Right kidney (tissue), 1 donor: Measurements from ENCODE around the gene KIF26A.

Source experiments
- DNase-seq: peaks from one replicate; pipeline ENCODE4 v3.0.0-alpha.2; 2016

KIF26A gene

DNA sequence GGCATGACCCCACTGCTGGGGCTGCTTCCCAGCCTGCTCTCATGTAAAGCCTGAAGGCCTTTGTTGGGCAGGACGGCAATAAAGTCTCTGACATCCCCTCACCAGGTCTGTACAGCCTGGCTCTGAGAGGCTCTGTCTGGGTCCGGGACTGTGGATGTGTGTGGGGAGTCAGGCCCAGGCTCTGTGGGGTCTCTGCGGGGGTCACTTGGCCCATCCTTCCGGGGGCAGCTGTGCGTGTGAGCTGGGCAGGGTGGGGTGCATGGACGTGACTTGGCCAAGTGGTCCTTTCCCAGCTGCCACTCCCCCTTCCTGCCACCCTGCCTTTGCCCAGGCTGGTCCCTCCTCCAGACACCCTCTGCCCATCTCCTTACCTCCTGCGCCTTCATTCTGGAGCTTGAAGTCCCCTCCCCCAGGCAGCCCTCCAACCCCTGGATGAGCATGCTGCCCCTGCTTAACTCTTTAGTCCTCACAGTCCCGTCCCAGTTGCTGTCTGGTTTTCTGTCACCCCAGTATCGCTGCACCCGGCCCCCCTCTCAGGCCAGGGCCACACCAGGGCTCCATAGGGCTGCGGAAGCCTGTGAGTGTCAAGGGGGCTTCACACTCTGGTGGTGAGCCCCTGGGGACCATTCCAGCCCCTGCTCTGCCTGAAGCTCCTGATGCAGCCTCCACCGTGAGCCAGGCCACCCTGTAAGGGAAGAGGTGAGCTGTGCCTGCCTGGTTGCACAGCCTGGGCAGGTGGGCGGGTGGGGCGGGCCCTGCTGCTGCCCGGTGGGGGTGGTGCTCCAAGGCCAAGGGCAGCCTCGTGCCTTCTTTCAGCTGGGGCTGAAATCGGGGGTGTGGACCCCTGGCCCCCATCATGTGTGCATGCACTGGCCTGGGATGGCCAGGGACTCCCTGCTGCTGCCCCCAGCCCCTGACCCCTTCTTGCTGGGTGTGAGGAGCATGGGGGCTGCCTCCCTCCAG is 25.5 kb upstream of the KIF26A start:
- DNase-seq: no peak

- no peak for DNase-seq
Measured at GRCh38 chr14:104113631-104114420, 24.6 kb upstream of the KIF26A start.

DNA sequence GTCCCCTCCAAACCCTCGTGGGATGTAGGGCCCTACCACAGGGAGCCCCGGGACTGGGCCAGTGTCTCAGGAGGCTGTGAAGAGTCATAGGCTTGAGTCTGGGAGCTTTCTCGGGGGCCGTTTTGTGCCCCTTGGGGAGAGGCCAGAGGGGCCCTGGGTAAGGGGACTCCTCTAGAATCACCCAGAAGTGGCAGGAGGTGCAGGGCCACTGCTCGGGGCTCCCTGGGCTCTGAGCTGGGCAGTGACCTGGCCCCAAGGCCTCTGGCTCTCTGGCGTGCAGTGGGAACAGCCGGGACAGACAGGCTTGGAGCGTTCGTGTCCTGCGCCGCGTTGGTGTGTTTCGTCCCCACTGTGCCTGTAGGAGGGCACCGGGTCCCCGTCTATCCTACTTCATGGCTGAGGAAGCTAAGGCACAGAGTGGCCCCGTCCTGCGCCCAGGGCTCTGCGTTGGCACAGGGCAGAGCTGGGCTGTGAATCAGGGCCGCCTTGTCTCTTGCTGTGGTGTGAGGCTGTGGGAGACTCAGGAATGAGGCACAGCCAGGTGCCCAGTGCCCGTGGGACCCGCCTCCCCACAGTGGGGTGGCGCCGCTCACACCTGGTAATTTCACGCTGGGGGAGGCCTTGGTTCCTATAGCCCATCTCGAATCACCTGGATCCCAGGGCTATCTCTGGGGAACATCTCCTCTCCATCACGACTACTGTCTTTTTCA is 23.8 kb upstream of the KIF26A start:
- DNase-seq: no peak

- DNase-seq: no peak
Measured at GRCh38 chr14:104115131-104115600, 23.2 kb upstream of the KIF26A start.

DNA sequence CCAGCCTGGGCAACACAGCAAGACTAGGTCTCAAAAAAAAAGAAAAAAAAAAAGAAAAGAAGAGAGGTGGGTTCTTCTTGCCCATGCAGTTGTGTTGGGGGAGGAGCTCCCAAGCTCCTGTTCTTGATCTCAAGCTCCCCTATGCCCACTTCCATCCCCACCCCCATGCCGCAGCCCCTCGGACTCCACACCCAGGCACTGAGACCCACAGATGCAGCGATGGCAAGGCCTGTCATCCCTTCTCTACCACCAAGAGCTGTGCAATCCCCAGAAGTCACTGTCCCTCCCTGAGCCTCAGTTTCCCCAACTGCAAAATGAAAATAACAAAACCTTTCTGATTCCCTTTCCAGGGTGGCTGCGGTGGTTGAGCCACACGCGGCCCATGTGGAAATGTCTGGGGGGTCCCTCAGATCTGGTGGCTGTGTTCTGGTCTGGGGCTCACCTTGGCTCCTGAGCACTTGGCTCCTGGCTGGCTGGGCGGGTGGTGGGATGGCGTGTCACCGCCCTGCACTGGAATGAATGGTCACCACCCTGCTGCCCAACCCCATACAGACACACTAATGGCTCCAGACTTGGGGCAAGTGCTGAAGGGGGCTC is 22.6 kb upstream of the KIF26A start:
- peak; percentile 2 for DNase-seq

GRCh38 chr14:104116288-104116755 is 22.1 kb upstream of the KIF26A start:
- DNase-seq: peak; percentile 31

GRCh38 chr14:104116756-104117340 is 21.5 kb upstream of the KIF26A start:
- DNase-seq: peak; percentile 44

GRCh38 chr14:104117341-104118005 is 20.9 kb upstream of the KIF26A start:
- DNase-seq: peak; percentile 59

DNA sequence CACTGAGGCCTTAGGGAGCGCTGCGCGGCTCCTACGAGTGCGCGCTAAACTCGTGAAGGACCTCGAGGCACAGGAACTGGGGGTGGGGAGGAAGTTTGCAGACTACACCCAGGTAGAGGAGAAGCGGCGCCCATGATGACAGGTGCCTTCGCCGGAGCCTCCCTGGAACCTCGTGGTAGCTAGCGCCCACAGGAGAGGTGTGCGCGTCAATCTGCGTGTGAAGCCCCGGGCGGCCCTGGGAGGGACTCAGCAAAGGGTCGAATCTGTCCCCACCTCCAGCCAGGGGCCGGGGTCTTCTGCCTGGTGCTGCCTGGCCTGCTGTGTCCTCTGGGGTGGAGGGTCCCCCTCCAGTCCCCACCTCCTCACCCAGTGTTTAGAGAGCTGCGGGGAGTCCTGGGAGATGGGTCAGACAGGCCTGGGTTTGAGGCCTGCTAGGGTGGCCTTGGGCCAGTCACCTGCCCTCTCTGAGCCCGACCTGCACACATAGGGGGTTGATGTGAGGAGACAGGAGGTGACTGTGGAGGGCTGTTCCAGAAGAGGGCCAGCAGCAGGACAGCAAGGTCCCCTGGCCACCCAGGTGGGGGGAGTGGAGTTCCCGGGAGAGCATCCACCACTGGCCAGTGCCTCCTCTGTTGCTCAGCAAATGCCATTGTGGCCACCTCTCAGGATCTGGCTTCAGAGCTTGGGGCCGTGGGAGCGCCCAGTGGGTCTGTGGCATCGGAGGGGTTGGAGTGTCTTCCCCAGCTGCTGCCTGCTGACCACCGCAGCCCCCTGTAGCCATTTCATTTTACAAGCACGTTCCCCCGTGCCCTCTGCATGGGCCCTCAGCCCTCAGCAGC is 20.2 kb upstream of the KIF26A start:
- DNase-seq: peak; percentile 6

GRCh38 chr14:104119119-104119487 is 19.3 kb upstream of the KIF26A start:
- DNase-seq: no peak

GRCh38 chr14:104119488-104120251 is 18.7 kb upstream of the KIF26A start:
- DNase-seq: no peak

GRCh38 chr14:104120281-104120741 is 18.1 kb upstream of the KIF26A start:
- DNase-seq: no peak

GRCh38 chr14:104121142-104121541 is 17.2 kb upstream of the KIF26A start:
- no peak for DNase-seq

GRCh38 chr14:104123879-104124278 is 14.5 kb upstream of the KIF26A start:
- no peak for DNase-seq

DNA sequence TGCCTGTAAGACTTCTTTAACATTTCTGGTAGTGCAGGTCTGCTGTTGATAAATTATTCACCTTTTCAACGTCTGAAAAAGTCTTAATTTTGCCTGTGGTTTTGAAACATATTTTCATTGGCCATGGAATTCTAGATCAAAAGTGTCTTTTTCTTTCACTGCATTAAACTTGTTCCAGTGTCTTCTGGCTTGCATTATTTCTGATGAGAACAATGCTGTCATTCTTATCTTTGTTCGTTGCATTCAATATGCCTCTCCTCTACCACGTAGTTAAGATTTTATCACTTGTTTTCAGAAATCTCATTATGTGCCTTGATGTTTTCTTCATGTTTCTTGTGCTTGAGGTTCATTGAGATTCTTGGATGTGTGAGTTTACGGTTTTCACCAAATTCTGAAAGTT is 13.4 kb upstream of the KIF26A start:
- DNase-seq: no peak

DNA sequence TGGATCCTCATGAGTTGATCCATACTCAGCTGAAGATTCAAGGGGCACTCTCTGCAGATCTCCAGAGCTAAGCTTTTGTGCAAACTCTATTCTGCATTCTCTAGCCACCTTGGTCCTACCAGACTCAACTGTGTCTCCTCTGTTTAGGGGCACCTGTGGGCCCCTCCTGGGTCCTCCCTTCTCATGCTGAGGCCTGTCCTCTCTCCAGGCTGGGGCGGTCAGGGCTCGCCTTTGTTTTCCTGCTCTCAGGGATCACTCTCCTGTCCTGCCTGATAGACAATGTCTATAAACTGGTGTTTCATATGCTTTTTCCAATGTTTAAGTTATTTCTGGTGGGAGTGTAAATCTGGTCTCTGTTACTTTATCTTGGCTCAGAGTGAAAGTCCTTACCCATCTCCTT is 11.6 kb upstream of the KIF26A start:
- DNase-seq: no peak

- no peak for DNase-seq
Measured at GRCh38 chr14:104128981-104129380, 9.4 kb upstream of the KIF26A start.

- DNase-seq: no peak
Measured at GRCh38 chr14:104129556-104129955, 8.8 kb upstream of the KIF26A start.

DNA sequence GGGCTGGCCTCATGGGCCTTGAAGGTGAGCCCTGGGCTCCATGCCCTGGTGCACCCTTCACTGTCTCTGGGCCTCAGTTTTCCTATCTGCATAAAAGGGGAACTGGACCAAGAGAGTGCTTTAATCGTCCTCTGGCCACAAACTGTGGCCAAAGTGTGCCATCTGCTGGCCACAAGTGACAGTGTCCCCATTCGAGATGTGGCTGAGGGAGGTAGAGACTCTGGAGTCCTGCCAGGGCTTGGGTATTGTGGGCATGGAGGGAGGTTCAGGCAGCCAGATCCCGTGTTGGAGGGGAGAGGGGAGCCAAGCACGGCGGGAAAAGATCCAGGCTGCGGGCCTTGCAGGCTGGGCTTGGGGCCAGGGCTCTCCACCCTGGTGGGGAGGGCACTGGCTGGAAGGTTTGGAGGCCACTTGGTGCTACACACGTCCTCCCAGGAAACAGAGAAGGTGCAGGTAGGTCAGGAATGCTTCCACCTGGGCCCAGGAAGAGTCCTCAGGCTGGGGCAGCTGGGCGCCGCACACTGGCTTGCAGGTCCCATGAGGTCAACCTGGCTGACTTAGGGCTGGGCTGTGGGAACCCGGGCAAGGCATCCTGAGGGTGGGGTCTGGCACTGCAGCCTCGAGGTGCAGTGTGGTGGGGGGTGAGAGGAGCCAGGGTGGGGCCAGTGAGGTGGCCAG is 7.3 kb upstream of the KIF26A start:
- DNase-seq: peak; percentile 35
